GM12878 (cell line): ENCODE results near the gene WDR59. TPM values are rescaled to one million over a fixed set of nuclear protein-coding genes. Genes with fewer than 3 reads are reported as not detected.

Experiments
- ATAC-seq: fragments of 200-7000 bp; cut with Tn5 transposase; 3 replicates; pipeline ENCODE4 v1.9.1; 2020; ENCODE audit warnings: mild to moderate bottlenecking, moderate library complexity
- BruUV-seq: library from RNA; stranded (reverse); fragments of 400-500 nt; replicated peaks from 2 replicates; lab custom pipeline; 2021; lab: Mats Ljungman, UMichigan
- CTCF ChIA-PET: fragments of 300-600 bp; sonication (Branson Sonifier 250); formaldehyde crosslinking; extraction: SDS; loops from one replicate; lab custom pipeline; 2021; ENCODE audit warnings: inconsistent platforms; lab: Yijun Ruan, JAX
- POLR2A ChIA-PET: fragments of 350-600 bp; formaldehyde crosslinking; extraction: SDS; loops from one replicate; lab custom pipeline; 2021; ENCODE audit warnings: inconsistent platforms; lab: Charles Lee
- RAD21 ChIA-PET: fragments of 300-600 bp; sonication (Branson Sonifier 250); formaldehyde crosslinking; loops from one replicate; lab custom pipeline; 2023; ENCODE audit warnings: antibody characterized with exemption; ENCODE audit not compliant: unreplicated experiment; lab: Charles Lee
- SMC1A ChIA-PET: fragments of 300-600 bp; sonication (Branson Sonifier 250); formaldehyde crosslinking; loops from one replicate; lab custom pipeline; 2023; ENCODE audit not compliant: unreplicated experiment, uncharacterized antibody; lab: Charles Lee
- DNase-seq: peaks from one replicate; pipeline ENCODE4 v3.0.0-alpha.2; 2011; ENCODE audit warnings: low read depth, low spot score
- FAIRE-seq: peaks from 3 replicates; lab custom pipeline; 2011; peaks lifted over from hg19 to GRCh38; lab: Jason Lieb, UNC
- H2AFZ ChIP-seq: 2 replicates; pipeline ENCODE4 v1.6.0; 2011; ENCODE audit warnings: low read depth, low read length, control low read depth; ENCODE audit not compliant: control insufficient read depth
- H3K27ac ChIP-seq: 2 replicates; pipeline ENCODE4 v1.5.1; 2011; ENCODE audit warnings: control low read depth; ENCODE audit not compliant: control insufficient read depth, insufficient read depth
- H3K27me3 ChIP-seq, 2 experiments: replicated peaks in 1 of 2; 2 replicates each; pipeline versions ENCODE4 v1.6.0 to v1.6.1; 2011; ENCODE audit warnings: low read length in 1 of 2; ENCODE audit not compliant: control insufficient read depth in 2 of 2, insufficient read depth in 2 of 2
- H3K36me3 ChIP-seq, 2 experiments: 2 replicates each; pipeline ENCODE4 v1.5.1; 2011; ENCODE audit warnings: low read length in 1 of 2; ENCODE audit not compliant: control insufficient read depth in 2 of 2, insufficient read depth in 2 of 2
- H3K4me1 ChIP-seq: 2 replicates; pipeline ENCODE4 v1.6.1; 2011; ENCODE audit warnings: mild to moderate bottlenecking, low read length, moderate library complexity, mixed read lengths; ENCODE audit not compliant: control insufficient read depth, insufficient read depth
- H3K4me2 ChIP-seq: 2 replicates; pipeline ENCODE4 v1.6.0; 2011; ENCODE audit warnings: control low read depth; ENCODE audit not compliant: control insufficient read depth, insufficient read depth
- H3K4me3 ChIP-seq: fragments of 200-600 bp; sonication (generic); 2 replicates; pipeline ENCODE4 v1.5.1; 2016
- H3K79me2 ChIP-seq: 2 replicates; pipeline ENCODE4 v1.6.0; 2011; ENCODE audit warnings: low read length; ENCODE audit not compliant: control insufficient read depth, insufficient read depth
- H3K9ac ChIP-seq: 2 replicates; pipeline ENCODE4 v1.8.0; 2011; ENCODE audit warnings: low read length, control low read depth, mixed read lengths; ENCODE audit not compliant: control insufficient read depth, insufficient read depth
- H3K9me3 ChIP-seq: replicated peaks from 3 replicates; pipeline ENCODE4 v1.5.1; 2011; ENCODE audit warnings: mild to moderate bottlenecking, low read length; ENCODE audit not compliant: control insufficient read depth, insufficient read depth
- H4K20me1 ChIP-seq: 2 replicates; pipeline ENCODE4 v1.6.0; 2011; ENCODE audit not compliant: control insufficient read depth, insufficient read depth
- EP300 ChIP-seq, 2 experiments: fragments of 150-350 bp in 1 of 2; IDR thresholded peaks; 2 replicates each; pipeline ENCODE4 v1.6.1; 2011 to 2012; ENCODE audit warnings: low read depth in 2 of 2, low read length in 2 of 2, borderline replicate concordance in 1 of 2, improper control_type of control experiment in 1 of 2, inconsistent platforms in 1 of 2; ENCODE audit not compliant: control insufficient read depth in 1 of 2
- MTA2 ChIP-seq: fragments of 450-650 bp; IDR thresholded peaks from 2 replicates; pipeline ENCODE4 v1.6.1; 2016; ENCODE audit warnings: low read depth, mild to moderate bottlenecking, moderate library complexity
- NFYA ChIP-seq: IDR thresholded peaks from 2 replicates; pipeline ENCODE4 v1.6.1; 2011; ENCODE audit warnings: low read depth, mild to moderate bottlenecking, low read length, improper control_type of control experiment, borderline replicate concordance
- NR2C1 ChIP-seq: fragments of 450-650 bp; IDR thresholded peaks from 2 replicates; pipeline ENCODE4 v1.6.1; 2017; ENCODE audit warnings: antibody characterized with exemption, mild to moderate bottlenecking, moderate library complexity
- TAF1 ChIP-seq: IDR thresholded peaks from 2 replicates; pipeline ENCODE4 v1.6.1; 2011; ENCODE audit warnings: mild to moderate bottlenecking, low read depth, low read length, borderline replicate concordance
- TCF3 ChIP-seq: IDR thresholded peaks from 2 replicates; pipeline ENCODE4 v1.6.1; 2012; ENCODE audit warnings: low read depth, mild to moderate bottlenecking, low read length, borderline replicate concordance; ENCODE audit not compliant: insufficient read depth
- TCF7 ChIP-seq: IDR thresholded peaks from 2 replicates; pipeline ENCODE4 v1.6.1; 2014; ENCODE audit warnings: antibody characterized with exemption, borderline replicate concordance
- WGBS: methylation state at CpG from one replicate; pipeline ENCODE4 v1.1.6; 2016; ENCODE audit warnings: low lambda C conversion rate; ENCODE audit not compliant: insufficient replicate concordance, insufficient coverage; ENCODE audit errors: missing lambda C conversion rate; 5-methylcytosine and 5-hydroxymethylcytosine counted together
- in situ Hi-C: fragments of 300-500 bp; cut with MboI; formaldehyde crosslinking; loops from 9 replicates; pipeline ENCODE4 v1.14.3; 2018; ENCODE audit warnings: mixed read lengths
- intact Hi-C: fragments of 100-400 bp; cut with micrococcal nuclease; formaldehyde crosslinking; loops from one replicate; pipeline ENCODE4 v1.14.2; 2022; ENCODE audit not compliant: unreplicated experiment
- polyA plus RNA-seq, 11 experiments: library from polyadenylated mRNA; depleted of rRNA in 4 of 11; unstranded in 6 of 11; stranded (reverse) in 5 of 11; fragments of >200 nt; fragmentation: Nextera tagmentation in 4 of 11; fragmentation: Illumina TruSeq in 1 of 11; extraction: Ambion mirVana in 4 of 11; extraction: Trizol in 1 of 11; gene quantifications; 1 replicate in 1 of 11; 2 replicates in 10 of 11; pipeline versions ENCODE4 v1.2.1 to v1.2.3, GENCODE V29; 2011 to 2016; ENCODE audit warnings: inconsistent platforms in 2 of 11, missing spikeins in 2 of 11, low read depth in 1 of 11
- total RNA-seq, 4 experiments: library from RNA; depleted of rRNA in 3 of 4; stranded (reverse); fragments of >200 nt in 3 of 4; fragmentation: Illumina TruSeq in 1 of 4; extraction: Trizol in 1 of 4; gene quantifications; 2 replicates each; pipeline versions ENCODE4 v1.2.1 to v1.2.3, GENCODE V29; 2013 to 2021
- TF ChIP-seq, protein P1 (sequence below): fragments of 450-650 bp; IDR thresholded peaks from 2 replicates; pipeline ENCODE4 v1.6.1; 2017; ENCODE audit warnings: mild to moderate bottlenecking
- TF ChIP-seq, protein P2 (sequence below), 3 experiments: IDR thresholded peaks in 2 of 3; conservative IDR thresholded peaks in 1 of 3; 2 replicates each; pipeline ENCODE4 v1.5.1; 2011; ENCODE audit warnings: low read depth in 3 of 3, low read length in 3 of 3, mild to moderate bottlenecking in 3 of 3, control low read depth in 2 of 3, moderate library complexity in 2 of 3, inconsistent platforms in 1 of 3, mixed read lengths in 1 of 3; ENCODE audit not compliant: control insufficient read depth in 2 of 3, insufficient read depth in 1 of 3; ENCODE audit errors: extremely low read depth in 1 of 3

Gene WDR59
- total and polyA plus RNA-seq, 10 of the 15 experiments (the other 5 are each of a cell fraction or from before 2014, with no cell fraction given) = 9.7 to 78.4 (median 24.5) TPM

GRCh38 chr16:74901606-74902005 is 83.3 kb downstream of the WDR59 start (continued):
- TF ChIP-seq, protein P1, sequence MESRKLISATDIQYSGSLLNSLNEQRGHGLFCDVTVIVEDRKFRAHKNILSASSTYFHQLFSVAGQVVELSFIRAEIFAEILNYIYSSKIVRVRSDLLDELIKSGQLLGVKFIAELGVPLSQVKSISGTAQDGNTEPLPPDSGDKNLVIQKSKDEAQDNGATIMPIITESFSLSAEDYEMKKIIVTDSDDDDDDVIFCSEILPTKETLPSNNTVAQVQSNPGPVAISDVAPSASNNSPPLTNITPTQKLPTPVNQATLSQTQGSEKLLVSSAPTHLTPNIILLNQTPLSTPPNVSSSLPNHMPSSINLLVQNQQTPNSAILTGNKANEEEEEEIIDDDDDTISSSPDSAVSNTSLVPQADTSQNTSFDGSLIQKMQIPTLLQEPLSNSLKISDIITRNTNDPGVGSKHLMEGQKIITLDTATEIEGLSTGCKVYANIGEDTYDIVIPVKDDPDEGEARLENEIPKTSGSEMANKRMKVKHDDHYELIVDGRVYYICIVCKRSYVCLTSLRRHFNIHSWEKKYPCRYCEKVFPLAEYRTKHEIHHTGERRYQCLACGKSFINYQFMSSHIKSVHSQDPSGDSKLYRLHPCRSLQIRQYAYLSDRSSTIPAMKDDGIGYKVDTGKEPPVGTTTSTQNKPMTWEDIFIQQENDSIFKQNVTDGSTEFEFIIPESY = no peak
- TF ChIP-seq, protein P2, sequence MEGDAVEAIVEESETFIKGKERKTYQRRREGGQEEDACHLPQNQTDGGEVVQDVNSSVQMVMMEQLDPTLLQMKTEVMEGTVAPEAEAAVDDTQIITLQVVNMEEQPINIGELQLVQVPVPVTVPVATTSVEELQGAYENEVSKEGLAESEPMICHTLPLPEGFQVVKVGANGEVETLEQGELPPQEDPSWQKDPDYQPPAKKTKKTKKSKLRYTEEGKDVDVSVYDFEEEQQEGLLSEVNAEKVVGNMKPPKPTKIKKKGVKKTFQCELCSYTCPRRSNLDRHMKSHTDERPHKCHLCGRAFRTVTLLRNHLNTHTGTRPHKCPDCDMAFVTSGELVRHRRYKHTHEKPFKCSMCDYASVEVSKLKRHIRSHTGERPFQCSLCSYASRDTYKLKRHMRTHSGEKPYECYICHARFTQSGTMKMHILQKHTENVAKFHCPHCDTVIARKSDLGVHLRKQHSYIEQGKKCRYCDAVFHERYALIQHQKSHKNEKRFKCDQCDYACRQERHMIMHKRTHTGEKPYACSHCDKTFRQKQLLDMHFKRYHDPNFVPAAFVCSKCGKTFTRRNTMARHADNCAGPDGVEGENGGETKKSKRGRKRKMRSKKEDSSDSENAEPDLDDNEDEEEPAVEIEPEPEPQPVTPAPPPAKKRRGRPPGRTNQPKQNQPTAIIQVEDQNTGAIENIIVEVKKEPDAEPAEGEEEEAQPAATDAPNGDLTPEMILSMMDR (IDR thresholded peaks at IDR 0.05 in 2 of 3, conservative IDR thresholded peaks at IDR 0.05 in 1 of 3; ENCODE audit: control insufficient read depth in 2 of 3, extremely low read depth in 1 of 3, insufficient read depth in 1 of 3, low read depth in 3 of 3, low read length in 3 of 3) = no peak
- TF ChIP-seq TAF1 = no peak
- no peak for TF ChIP-seq TCF3

GRCh38 chr16:74899816-74900215 is 85.1 kb downstream of the WDR59 start:
- no peaks in the 10 kb centered on the region for H3K9me3 ChIP-seq
- ChIA-PET POLR2A (no interaction called here), SMC1A (interaction anchor here (0.5 to 1.4 kb wide), 2 partner anchors 37 to 89 kb away, joined by 3 read pairs; no protein-coding TSS in a partner anchor), RAD21 (interaction anchor here (1.3 kb wide), 1 partner anchor 37 kb away, joined by 3 read pairs; no protein-coding TSS in a partner anchor), CTCF (interaction anchor here (0.6 to 1.3 kb wide), 2 partner anchors 17 to 37 kb away, joined by 3 to 6 read pairs; no protein-coding TSS in a partner anchor)
- H3K4me3 ChIP-seq = no peak overlapping the region
- no TSS peak for BruUV-seq
- TF ChIP-seq NR2C1 (no peak), EP300 (IDR thresholded peaks at IDR 0.05; ENCODE audit: borderline replicate concordance in 1 of 2, control insufficient read depth in 1 of 2, low read depth in 2 of 2, low read length in 2 of 2) (no peak), NFYA (no peak), MTA2 (no peak), TCF7 (no peak)
- no peak overlapping the region for H3K4me2 ChIP-seq
- no peaks in the 10 kb centered on the region for H4K20me1 ChIP-seq
- H3K9ac ChIP-seq = no peak overlapping the region
- in situ Hi-C loops = no loop called here
- H3K27ac ChIP-seq = no peak overlapping the region
- FAIRE-seq (no peak), ATAC-seq (no peak), DNase-seq (no peak)
- H2AFZ ChIP-seq = no peak overlapping the region
- H3K79me2 ChIP-seq = no peaks in the 10 kb centered on the region
- H3K4me1 ChIP-seq = no peaks in the 10 kb centered on the region
- 100% methylated on average over 4 of the region's 4 CpGs for WGBS
- no peaks in the 10 kb centered on the region for H3K27me3 ChIP-seq
- H3K36me3 ChIP-seq = 0 out of 4 replicates have a peak, but pooled peaks cover 0 to 3% of the 10 kb centered on the region in 2 experiments
- intact Hi-C loops = no loop called here
